H1 (cell line): ENCODE data around the gene TMEM258. TPM values are rescaled to one million over a fixed set of nuclear protein-coding genes. Genes with fewer than 3 reads are reported as not detected.

Experiments
- SP4 ChIP-seq: IDR thresholded peaks from 2 replicates; pipeline ENCODE4 v1.6.1; 2012; ENCODE audit warnings: low read length, inconsistent platforms
- TBP ChIP-seq: IDR thresholded peaks from 2 replicates; pipeline ENCODE4 v1.6.1; 2011; ENCODE audit warnings: low read depth, low read length, improper control_type of control experiment
- YY1 ChIP-seq: IDR thresholded peaks from 2 replicates; pipeline ENCODE4 v1.6.1; 2011; ENCODE audit warnings: low read depth, mild to moderate bottlenecking, low read length
- polyA plus RNA-seq, 7 experiments: library from polyadenylated mRNA; depleted of rRNA in 3 of 7; stranded (reverse) in 5 of 7; unstranded in 2 of 7; fragments of >200 nt in 5 of 7; fragments of 200-250 nt in 2 of 7; gene quantifications; 1 replicate in 5 of 7; 2 replicates in 1 of 7; 4 replicates in 1 of 7; pipeline versions ENCODE4 v1.2.1 to v1.2.3, GENCODE V29; 2011 to 2013; ENCODE audit warnings: missing spikeins in 2 of 7, mixed read lengths in 2 of 7
- total RNA-seq: library from RNA; stranded (reverse); fragmentation: NEBNext Ultra II Directional; extraction: Animal tissue kit (Norgen Biotek cat#: 25700); gene quantifications from 2 replicates; pipeline ENCODE4 v1.2.1, GENCODE V29; 2021

TMEM258 gene
- total and polyA plus RNA-seq, 2 of the 8 experiments (the other 6 are each of a cell fraction or from before 2014, with no cell fraction given) = 186 to 759 TPM

- TF ChIP-seq TBP = peak; percentile 16
- TF ChIP-seq YY1 = peak; percentile 80
- no peak for TF ChIP-seq SP4
Observed at GRCh38 chr11:61826930-61827570, 34.7 kb upstream of the TMEM258 start (continued).
